GM12878 (cell line): Measurements from ENCODE around the gene HACD3. TPM values are rescaled to one million over a fixed set of nuclear protein-coding genes. Genes with fewer than 3 reads are reported as not detected.

Experiments
- ATAC-seq: fragments of 200-7000 bp; cut with Tn5 transposase; 3 replicates; pipeline ENCODE4 v1.9.1; 2020; ENCODE audit warnings: mild to moderate bottlenecking, moderate library complexity
- BruUV-seq: library from RNA; stranded (reverse); fragments of 400-500 nt; replicated peaks from 2 replicates; lab custom pipeline; 2021; lab: Mats Ljungman, UMichigan
- CTCF ChIA-PET: fragments of 300-600 bp; sonication (Branson Sonifier 250); formaldehyde crosslinking; extraction: SDS; loops from one replicate; lab custom pipeline; 2021; ENCODE audit warnings: inconsistent platforms; lab: Yijun Ruan, JAX
- POLR2A ChIA-PET: fragments of 350-600 bp; formaldehyde crosslinking; extraction: SDS; loops from one replicate; lab custom pipeline; 2021; ENCODE audit warnings: inconsistent platforms; lab: Charles Lee
- RAD21 ChIA-PET: fragments of 300-600 bp; sonication (Branson Sonifier 250); formaldehyde crosslinking; loops from one replicate; lab custom pipeline; 2023; ENCODE audit warnings: antibody characterized with exemption; ENCODE audit not compliant: unreplicated experiment; lab: Charles Lee
- SMC1A ChIA-PET: fragments of 300-600 bp; sonication (Branson Sonifier 250); formaldehyde crosslinking; loops from one replicate; lab custom pipeline; 2023; ENCODE audit not compliant: unreplicated experiment, uncharacterized antibody; lab: Charles Lee
- DNase-seq: peaks from one replicate; pipeline ENCODE4 v3.0.0-alpha.2; 2011; ENCODE audit warnings: low read depth, low spot score
- FAIRE-seq: peaks from 3 replicates; lab custom pipeline; 2011; peaks lifted over from hg19 to GRCh38; lab: Jason Lieb, UNC
- H2AFZ ChIP-seq: 2 replicates; pipeline ENCODE4 v1.6.0; 2011; ENCODE audit warnings: low read depth, low read length, control low read depth; ENCODE audit not compliant: control insufficient read depth
- H3K27ac ChIP-seq: 2 replicates; pipeline ENCODE4 v1.5.1; 2011; ENCODE audit warnings: control low read depth; ENCODE audit not compliant: control insufficient read depth, insufficient read depth
- H3K27me3 ChIP-seq, 2 experiments: replicated peaks in 1 of 2; 2 replicates each; pipeline versions ENCODE4 v1.6.0 to v1.6.1; 2011; ENCODE audit warnings: low read length in 1 of 2; ENCODE audit not compliant: control insufficient read depth in 2 of 2, insufficient read depth in 2 of 2
- H3K36me3 ChIP-seq, 2 experiments: 2 replicates each; pipeline ENCODE4 v1.5.1; 2011; ENCODE audit warnings: low read length in 1 of 2; ENCODE audit not compliant: control insufficient read depth in 2 of 2, insufficient read depth in 2 of 2
- H3K4me1 ChIP-seq: 2 replicates; pipeline ENCODE4 v1.6.1; 2011; ENCODE audit warnings: mild to moderate bottlenecking, low read length, moderate library complexity, mixed read lengths; ENCODE audit not compliant: control insufficient read depth, insufficient read depth
- H3K4me2 ChIP-seq: 2 replicates; pipeline ENCODE4 v1.6.0; 2011; ENCODE audit warnings: control low read depth; ENCODE audit not compliant: control insufficient read depth, insufficient read depth
- H3K4me3 ChIP-seq: fragments of 200-600 bp; sonication (generic); 2 replicates; pipeline ENCODE4 v1.5.1; 2016
- H3K79me2 ChIP-seq: 2 replicates; pipeline ENCODE4 v1.6.0; 2011; ENCODE audit warnings: low read length; ENCODE audit not compliant: control insufficient read depth, insufficient read depth
- H3K9ac ChIP-seq: 2 replicates; pipeline ENCODE4 v1.8.0; 2011; ENCODE audit warnings: low read length, control low read depth, mixed read lengths; ENCODE audit not compliant: control insufficient read depth, insufficient read depth
- H3K9me3 ChIP-seq: replicated peaks from 3 replicates; pipeline ENCODE4 v1.5.1; 2011; ENCODE audit warnings: mild to moderate bottlenecking, low read length; ENCODE audit not compliant: control insufficient read depth, insufficient read depth
- H4K20me1 ChIP-seq: 2 replicates; pipeline ENCODE4 v1.6.0; 2011; ENCODE audit not compliant: control insufficient read depth, insufficient read depth
- ATF7 ChIP-seq: fragments of 450-650 bp; IDR thresholded peaks from 2 replicates; pipeline ENCODE4 v1.6.1; 2016; ENCODE audit warnings: low read depth, mild to moderate bottlenecking
- CBX3 ChIP-seq: fragments of 200-600 bp; sonication (generic); IDR thresholded peaks from 2 replicates; pipeline ENCODE4 v1.6.1; 2016; ENCODE audit warnings: low read depth, borderline replicate concordance
- CHD4 ChIP-seq: fragments of 200-600 bp; sonication (generic); IDR thresholded peaks from 2 replicates; pipeline ENCODE4 v1.6.1; 2016; ENCODE audit warnings: mild to moderate bottlenecking
- GABPA ChIP-seq: IDR thresholded peaks from 2 replicates; pipeline ENCODE4 v1.6.1; 2014; ENCODE audit warnings: antibody characterized with exemption, low read depth, mild to moderate bottlenecking, inconsistent platforms
- IKZF1 ChIP-seq: fragments of 450-650 bp; conservative IDR thresholded peaks from 2 replicates; pipeline ENCODE4 v1.6.1; 2017; ENCODE audit warnings: antibody characterized with exemption, mild to moderate bottlenecking
- NFYB ChIP-seq: IDR thresholded peaks from 2 replicates; pipeline ENCODE4 v1.6.1; 2011; ENCODE audit warnings: low read depth, mild to moderate bottlenecking, low read length, improper control_type of control experiment, moderate library complexity; ENCODE audit not compliant: insufficient read depth
- NKRF ChIP-seq: fragments of 450-650 bp; conservative IDR thresholded peaks from 2 replicates; pipeline ENCODE4 v1.6.1; 2017; ENCODE audit warnings: mild to moderate bottlenecking, moderate library complexity
- RELA ChIP-seq: fragments of 450-650 bp; IDR thresholded peaks from 2 replicates; pipeline ENCODE4 v1.8.0; 2014; ENCODE audit warnings: borderline replicate concordance; ENCODE audit not compliant: partially characterized antibody
- RELB ChIP-seq: fragments of 450-650 bp; IDR thresholded peaks from 2 replicates; pipeline ENCODE4 v1.6.1; 2017; ENCODE audit warnings: low read depth, mild to moderate bottlenecking, moderate library complexity
- RFX5 ChIP-seq: IDR thresholded peaks from 2 replicates; pipeline ENCODE4 v1.6.1; 2011; ENCODE audit warnings: low read depth, low read length, improper control_type of control experiment
- ZNF24 ChIP-seq: fragments of 450-650 bp; IDR thresholded peaks from 2 replicates; pipeline ENCODE4 v1.6.1; 2017; ENCODE audit warnings: antibody characterized with exemption, mild to moderate bottlenecking
- ZNF687 ChIP-seq: fragments of 450-650 bp; IDR thresholded peaks from 2 replicates; pipeline ENCODE4 v1.6.1; 2017; ENCODE audit warnings: mild to moderate bottlenecking, moderate library complexity
- WGBS: methylation state at CpG from one replicate; pipeline ENCODE4 v1.1.6; 2016; ENCODE audit warnings: low lambda C conversion rate; ENCODE audit not compliant: insufficient replicate concordance, insufficient coverage; ENCODE audit errors: missing lambda C conversion rate; 5-methylcytosine and 5-hydroxymethylcytosine counted together
- in situ Hi-C: fragments of 300-500 bp; cut with MboI; formaldehyde crosslinking; loops from 9 replicates; pipeline ENCODE4 v1.14.3; 2018; ENCODE audit warnings: mixed read lengths
- intact Hi-C: fragments of 100-400 bp; cut with micrococcal nuclease; formaldehyde crosslinking; loops from one replicate; pipeline ENCODE4 v1.14.2; 2022; ENCODE audit not compliant: unreplicated experiment
- polyA plus RNA-seq, 11 experiments: library from polyadenylated mRNA; depleted of rRNA in 4 of 11; unstranded in 6 of 11; stranded (reverse) in 5 of 11; fragments of >200 nt; fragmentation: Nextera tagmentation in 4 of 11; fragmentation: Illumina TruSeq in 1 of 11; extraction: Ambion mirVana in 4 of 11; extraction: Trizol in 1 of 11; gene quantifications; 1 replicate in 1 of 11; 2 replicates in 10 of 11; pipeline versions ENCODE4 v1.2.1 to v1.2.3, GENCODE V29; 2011 to 2016; ENCODE audit warnings: inconsistent platforms in 2 of 11, missing spikeins in 2 of 11, low read depth in 1 of 11
- total RNA-seq, 4 experiments: library from RNA; depleted of rRNA in 3 of 4; stranded (reverse); fragments of >200 nt in 3 of 4; fragmentation: Illumina TruSeq in 1 of 4; extraction: Trizol in 1 of 4; gene quantifications; 2 replicates each; pipeline versions ENCODE4 v1.2.1 to v1.2.3, GENCODE V29; 2013 to 2021

HACD3 gene
- total and polyA plus RNA-seq, 10 of the 15 experiments (the other 5 are each of a cell fraction or from before 2014, with no cell fraction given) = 25.9 to 75.8 (median 48.3) TPM

- TF ChIP-seq RELB = no peak
Measured at GRCh38 chr15:65558336-65558735, 28.1 kb downstream of the HACD3 start (continued).

GRCh38 chr15:65558997-65559760 is 28.9 kb downstream of the HACD3 start:
- no peaks in the 10 kb centered on the region for H4K20me1 ChIP-seq
- CTCF ChIA-PET = interaction anchor here (0.6 to 1.2 kb wide), 3 partner anchors 10 to 224 kb away, joined by 3 to 4 read pairs (median 3); no protein-coding TSS in a partner anchor
- no peak overlapping the region for H3K4me3 ChIP-seq
- TF ChIP-seq ZNF24 (no peak), ZNF687 (no peak), ATF7 (no peak), CHD4 (no peak), RELA (no peak), GABPA (no peak), NFYB (no peak), NKRF (no peak), RFX5 (no peak), CBX3 (no peak), IKZF1 (no peak)
- H3K9me3 ChIP-seq = no peaks in the 10 kb centered on the region
- in situ Hi-C loops = no loop called here
- RAD21 ChIA-PET = no interaction called here
- ATAC-seq (no peak), DNase-seq (no peak), FAIRE-seq (no peak)
- no peaks in the 10 kb centered on the region for H3K79me2 ChIP-seq
- H3K4me1 ChIP-seq = no peaks in the 10 kb centered on the region; the same call in 1 of the 2 replicates
- no TSS peak for BruUV-seq
- no peak overlapping the region for H3K9ac ChIP-seq
- H3K27me3 ChIP-seq = no peaks in the 10 kb centered on the region
- 95% methylated on average over 6 of the region's 6 CpGs for whole genome bisulfite sequencing
- intact Hi-C loops = no loop called here
- SMC1A ChIA-PET = interaction anchor here (1.1 to 1.7 kb wide), 3 partner anchors 22 to 716 kb away, joined by 3 to 4 read pairs (median 4); no protein-coding TSS in a partner anchor
- POLR2A ChIA-PET = interaction anchor here (0.7 kb wide), 1 partner anchor 10 kb away, joined by 3 read pairs; no protein-coding TSS in a partner anchor
- H3K27ac ChIP-seq = no peak overlapping the region
- no peak overlapping the region for H2AFZ ChIP-seq
- no peak overlapping the region for H3K4me2 ChIP-seq
- peaks cover 7 to 14% of the 10 kb centered on the region in 2 experiments for H3K36me3 ChIP-seq
